DMS114 treated with DMSO at 0.1 percent for 48 hours (cell line): Measurements from ENCODE around the gene TRERF1.

Experiments used
- DNase-seq: peaks from one replicate; lab custom pipeline; 2025; ENCODE audit not compliant: unreplicated experiment; lab: John Stamatoyannopoulos, UW

The TRERF1 gene

DNA sequence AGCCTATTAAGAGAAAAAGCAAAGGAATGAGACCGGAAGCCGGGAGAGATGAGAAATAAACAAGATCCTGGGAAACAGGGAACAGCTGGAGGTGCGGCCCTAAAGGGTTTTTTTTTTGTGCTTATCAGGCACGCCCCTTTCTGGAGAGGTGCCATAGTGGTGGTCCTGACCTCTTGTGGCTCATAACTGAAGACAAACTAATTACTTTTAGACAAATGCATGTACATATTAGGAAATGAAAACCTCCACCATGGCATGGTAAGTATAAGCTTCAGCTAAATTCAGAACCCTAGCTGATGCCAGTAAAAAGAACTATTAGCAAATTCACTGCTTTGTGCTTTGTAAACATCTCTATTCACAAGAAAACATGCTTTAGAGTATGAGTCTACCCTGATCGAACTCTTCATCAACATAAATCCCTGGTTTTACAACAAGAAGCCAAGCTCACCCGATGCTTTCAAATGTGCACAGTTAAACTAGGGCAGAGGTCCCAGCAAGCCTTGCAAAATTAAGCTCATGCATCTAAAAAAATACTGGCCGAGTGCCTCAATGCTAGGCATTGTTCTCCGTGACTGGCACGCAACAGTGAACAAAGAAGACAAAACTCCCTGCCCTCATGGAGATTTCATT lies 137.7 kb downstream of the TRERF1 start:
- DNase-seq: no peak

DNA sequence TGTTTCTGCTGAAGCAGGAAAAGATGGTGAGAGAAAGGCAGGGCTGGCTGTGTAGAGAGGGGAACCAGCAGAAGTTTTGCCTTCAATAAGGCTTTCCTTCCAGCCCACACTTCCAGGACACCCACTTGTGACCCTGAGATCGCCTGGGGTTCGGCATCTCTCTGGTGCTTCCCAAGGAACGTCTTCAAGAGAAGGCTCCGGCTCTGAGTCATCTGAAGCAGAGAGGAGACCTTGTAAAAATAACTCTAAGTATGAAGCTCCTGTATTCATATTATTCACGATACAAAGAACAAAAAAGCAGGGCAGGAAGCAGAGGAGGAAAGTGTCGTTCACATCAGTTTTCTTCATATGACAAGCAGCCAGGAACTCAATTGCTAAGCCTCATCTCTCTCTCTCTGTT lies 138.7 kb downstream of the TRERF1 start:
- no peak for DNase-seq

DNA sequence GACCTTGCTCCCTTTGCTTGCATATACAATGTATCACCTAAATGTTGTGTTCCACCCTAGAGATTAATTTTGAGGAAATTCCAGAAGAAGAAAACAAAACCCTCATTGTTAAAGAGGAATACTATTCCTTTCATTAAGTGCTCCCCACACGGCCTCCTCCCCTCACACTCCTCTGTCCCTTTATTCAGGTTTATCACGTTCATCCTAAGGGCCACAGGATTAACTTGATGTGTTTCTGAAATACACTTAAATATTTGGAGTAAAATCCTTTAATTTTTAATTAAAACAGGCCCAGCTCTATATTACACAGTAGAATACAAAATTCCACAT lies 144.6 kb downstream of the TRERF1 start:
- no peak for DNase-seq

GRCh38 chr6:42306439-42307140 lies 145.1 kb downstream of the TRERF1 start:
- no peak for DNase-seq

GRCh38 chr6:42304053-42304712 lies 147.5 kb downstream of the TRERF1 start:
- DNase-seq: no peak

GRCh38 chr6:42302411-42302810 lies 149.3 kb downstream of the TRERF1 start:
- no peak for DNase-seq

DNA sequence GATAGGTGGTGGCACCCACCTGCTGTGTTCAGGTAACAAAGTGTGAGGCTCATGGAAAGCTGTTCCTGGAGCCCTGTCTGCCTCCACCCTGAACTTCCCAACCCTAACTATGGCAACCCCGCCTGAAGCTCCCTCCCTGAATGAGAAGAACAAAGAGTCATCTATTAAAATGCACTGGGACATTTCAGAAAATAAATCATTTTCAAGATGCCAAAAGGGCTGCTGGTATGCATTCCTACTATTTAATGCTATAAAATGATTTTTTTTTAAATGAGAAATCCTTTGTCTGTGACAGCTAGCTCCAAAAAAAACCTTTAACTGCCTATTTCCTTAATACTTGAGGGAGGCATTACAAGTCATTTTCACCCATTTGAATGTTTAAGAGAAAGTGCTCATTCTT lies 149.7 kb downstream of the TRERF1 start:
- no peak for DNase-seq

DNA sequence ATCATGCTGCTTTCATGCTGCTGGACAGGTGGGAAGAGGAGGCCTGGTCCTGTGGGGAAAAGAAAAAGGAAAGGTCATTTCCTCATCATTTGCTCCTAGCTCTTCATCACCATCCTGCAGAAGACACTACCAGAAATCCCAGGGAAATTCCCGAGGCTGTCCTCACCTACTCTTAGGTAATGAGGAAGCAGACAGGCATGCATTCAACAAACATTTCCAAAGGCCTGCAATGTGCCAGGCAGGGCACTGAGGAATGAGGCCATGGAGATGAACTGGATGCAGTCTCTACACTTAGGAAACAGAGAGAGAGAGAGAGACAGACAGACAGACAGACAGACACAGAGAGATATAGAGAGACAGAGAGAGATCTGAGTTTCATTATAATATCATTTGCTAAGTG lies 151.0 kb downstream of the TRERF1 start:
- DNase-seq: no peak

DNA sequence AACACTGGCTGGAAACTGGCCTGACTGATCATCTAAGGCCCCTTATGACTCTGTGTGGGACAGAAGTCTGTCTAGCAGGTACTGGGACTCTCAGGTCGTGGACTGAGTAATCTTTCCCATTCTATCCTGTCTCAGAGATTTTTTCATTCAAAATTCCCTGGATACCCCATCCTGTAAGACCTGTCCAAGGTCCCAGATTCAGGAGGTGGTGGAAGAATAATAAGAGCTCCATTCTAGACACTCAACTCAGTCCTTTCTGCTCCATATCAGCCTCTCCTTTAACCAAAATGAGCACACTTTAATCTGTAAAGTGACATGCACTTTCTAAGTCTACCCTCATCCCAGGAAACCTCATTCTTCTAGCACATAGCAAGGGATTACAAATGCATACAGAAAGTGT lies 151.5 kb downstream of the TRERF1 start:
- DNase-seq: no peak

DNA sequence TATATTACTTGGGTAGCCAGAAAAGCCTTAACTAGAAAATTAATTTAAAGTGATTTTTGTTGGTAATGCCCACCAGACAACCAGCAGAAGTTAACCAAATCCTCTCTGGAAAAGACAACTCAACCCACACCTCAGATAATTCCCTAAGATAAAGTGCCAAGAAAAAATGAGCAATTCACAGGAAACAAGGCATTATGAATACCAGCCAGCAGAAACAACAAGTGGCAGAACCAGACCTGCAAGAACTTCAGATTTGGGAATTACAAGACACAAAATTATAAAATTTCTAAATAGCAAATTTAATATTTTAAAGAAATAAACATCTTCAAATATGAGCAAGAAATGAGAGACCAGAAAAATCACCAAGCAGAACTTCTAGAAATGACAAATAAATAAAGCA lies 154.1 kb downstream of the TRERF1 start:
- no peak for DNase-seq

DNA sequence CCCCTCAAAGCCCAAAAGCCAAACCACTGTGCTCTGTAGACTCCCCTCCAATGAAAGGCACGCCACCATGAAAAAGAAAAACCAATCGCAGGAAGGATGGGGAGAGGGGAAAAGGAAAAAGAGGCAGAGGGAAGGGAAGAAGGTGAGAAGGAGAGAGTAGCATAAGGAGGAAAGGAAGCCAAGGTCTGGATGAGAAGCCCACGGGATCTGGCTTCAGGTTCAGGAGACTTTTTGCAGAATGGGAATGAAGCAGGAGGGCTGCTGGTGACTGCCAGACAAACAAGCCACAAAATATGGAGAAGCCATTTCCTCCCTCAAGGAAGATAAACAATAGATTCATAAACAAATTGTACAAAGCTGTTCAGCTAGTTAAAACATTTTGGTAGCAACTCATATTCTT lies 155.1 kb downstream of the TRERF1 start:
- DNase-seq: no peak

- DNase-seq: no peak
Measured at GRCh38 chr6:42295677-42296076, 156.0 kb downstream of the TRERF1 start.

DNA sequence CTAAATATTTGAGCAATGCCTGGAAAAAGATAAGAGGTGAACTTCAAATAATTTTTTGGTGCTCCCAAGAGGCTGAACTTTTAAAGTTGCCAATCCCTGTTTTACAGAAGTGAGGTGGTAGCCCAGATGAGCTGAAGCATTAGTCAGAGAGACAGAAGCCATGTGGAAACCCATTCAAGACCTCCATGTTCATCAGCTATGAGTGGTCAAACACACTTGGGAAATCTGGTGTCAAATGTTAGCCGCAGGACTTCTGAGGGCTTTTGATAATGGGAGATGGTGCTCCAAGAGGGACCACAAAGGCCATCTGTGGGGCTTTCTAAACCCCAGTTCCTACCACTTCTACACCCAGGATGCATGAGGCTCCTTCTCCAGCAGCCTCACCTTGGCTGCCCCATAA lies 156.5 kb downstream of the TRERF1 start:
- no peak for DNase-seq

DNA sequence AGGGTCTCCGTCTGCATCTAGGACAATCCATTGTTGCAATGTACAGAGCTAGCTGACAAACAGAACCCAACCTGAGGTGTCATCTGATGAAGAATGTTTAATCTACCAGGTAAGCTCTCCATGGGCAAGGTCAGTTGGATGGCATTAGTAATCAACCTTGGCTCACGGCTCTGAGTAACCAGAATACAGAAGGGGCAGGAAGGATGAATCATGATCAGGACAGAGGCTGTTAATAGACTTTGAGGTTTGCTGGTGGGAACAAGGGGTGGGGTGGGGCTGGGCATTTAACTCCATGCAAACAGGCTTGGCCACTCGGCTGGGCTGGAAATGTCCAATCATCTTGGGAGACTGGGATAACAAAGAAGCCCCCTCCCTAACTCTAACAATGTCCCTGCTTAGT lies 157.0 kb downstream of the TRERF1 start:
- no peak for DNase-seq

- no peak for DNase-seq
Measured at GRCh38 chr6:42293386-42293977, 158.2 kb downstream of the TRERF1 start.

GRCh38 chr6:42292004-42292740 lies 159.6 kb downstream of the TRERF1 start:
- no peak for DNase-seq

DNA sequence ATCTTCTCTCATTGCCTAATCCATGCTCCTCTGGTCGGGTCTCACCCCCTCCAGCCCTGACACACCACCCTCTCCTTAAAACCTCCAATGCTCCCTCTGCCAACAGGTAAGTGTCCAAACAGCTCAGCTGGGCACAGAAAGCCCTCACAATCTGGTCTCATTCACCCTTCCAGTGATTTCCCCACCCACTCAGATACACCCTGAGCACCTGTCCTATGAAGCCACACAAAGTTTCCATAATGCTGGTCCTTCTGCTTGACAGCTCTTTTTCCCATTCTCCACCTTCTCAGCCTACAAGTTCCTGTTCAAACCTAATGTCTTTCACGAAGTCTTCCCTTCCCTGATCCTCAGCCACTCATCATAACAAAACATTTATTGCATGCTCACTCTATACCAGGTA lies 164.0 kb downstream of the TRERF1 start:
- DNase-seq: no peak

- DNase-seq: no peak
Measured at GRCh38 chr6:42281570-42281969, 170.2 kb downstream of the TRERF1 start.

GRCh38 chr6:42280966-42281533 lies 170.7 kb downstream of the TRERF1 start:
- no peak for DNase-seq

DNA sequence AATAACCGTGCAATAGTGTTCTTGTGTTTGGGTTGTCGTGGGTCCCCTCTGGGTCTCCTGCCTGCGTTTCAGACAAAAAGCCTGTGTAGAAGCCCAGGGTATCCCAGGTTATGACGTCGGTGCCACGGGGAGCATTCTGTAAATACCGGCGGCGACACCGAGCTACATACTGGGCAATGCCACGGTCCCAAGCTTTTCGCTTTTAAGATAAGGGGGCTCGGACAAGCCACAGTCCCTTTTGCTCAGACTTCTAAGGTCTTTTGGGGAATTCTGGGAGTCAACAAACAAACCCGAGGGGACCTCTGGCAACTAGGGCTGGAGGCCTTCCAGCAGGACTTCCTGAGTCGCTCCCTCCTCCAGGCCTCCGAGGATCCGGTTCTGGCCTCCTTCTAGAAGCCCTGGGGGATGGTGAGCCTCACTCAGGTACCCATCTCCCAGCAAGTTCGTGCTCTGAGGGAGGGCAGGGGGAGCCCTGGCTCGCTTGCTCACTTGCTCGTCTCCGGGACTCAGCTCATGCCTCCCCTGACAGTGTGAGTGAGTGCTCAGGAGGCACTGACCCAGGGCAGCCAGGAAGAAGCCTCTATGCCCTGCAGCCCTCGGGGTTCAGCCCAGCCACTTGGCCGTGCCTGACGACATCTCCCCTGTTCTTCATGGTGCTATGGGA lies 171.6 kb downstream of the TRERF1 start:
- no peak for DNase-seq
